Activated naive CD8-positive, alpha-beta T cell (primary cell): Measurements from ENCODE around the gene RCVRN.

Experiments
- H3K27ac Mint-ChIP-seq: one replicate; pipeline ENCODE4 v1.8.0; 2021; ENCODE audit warnings: mixed read lengths
- H3K27me3 Mint-ChIP-seq: one replicate; pipeline ENCODE4 v1.8.0; 2021; ENCODE audit warnings: mixed read lengths
- H3K36me3 Mint-ChIP-seq: one replicate; pipeline ENCODE4 v1.8.0; 2021; ENCODE audit warnings: mixed read lengths
- H3K4me1 Mint-ChIP-seq: one replicate; pipeline ENCODE4 v1.8.0; 2021; ENCODE audit warnings: low read depth, mixed read lengths
- H3K4me3 Mint-ChIP-seq: one replicate; pipeline ENCODE4 v1.8.0; 2021; ENCODE audit warnings: mild to moderate bottlenecking, mixed read lengths
- H3K9me3 Mint-ChIP-seq: one replicate; pipeline ENCODE4 v1.8.0; 2021; ENCODE audit warnings: low read depth, mixed read lengths

The RCVRN gene

DNA sequence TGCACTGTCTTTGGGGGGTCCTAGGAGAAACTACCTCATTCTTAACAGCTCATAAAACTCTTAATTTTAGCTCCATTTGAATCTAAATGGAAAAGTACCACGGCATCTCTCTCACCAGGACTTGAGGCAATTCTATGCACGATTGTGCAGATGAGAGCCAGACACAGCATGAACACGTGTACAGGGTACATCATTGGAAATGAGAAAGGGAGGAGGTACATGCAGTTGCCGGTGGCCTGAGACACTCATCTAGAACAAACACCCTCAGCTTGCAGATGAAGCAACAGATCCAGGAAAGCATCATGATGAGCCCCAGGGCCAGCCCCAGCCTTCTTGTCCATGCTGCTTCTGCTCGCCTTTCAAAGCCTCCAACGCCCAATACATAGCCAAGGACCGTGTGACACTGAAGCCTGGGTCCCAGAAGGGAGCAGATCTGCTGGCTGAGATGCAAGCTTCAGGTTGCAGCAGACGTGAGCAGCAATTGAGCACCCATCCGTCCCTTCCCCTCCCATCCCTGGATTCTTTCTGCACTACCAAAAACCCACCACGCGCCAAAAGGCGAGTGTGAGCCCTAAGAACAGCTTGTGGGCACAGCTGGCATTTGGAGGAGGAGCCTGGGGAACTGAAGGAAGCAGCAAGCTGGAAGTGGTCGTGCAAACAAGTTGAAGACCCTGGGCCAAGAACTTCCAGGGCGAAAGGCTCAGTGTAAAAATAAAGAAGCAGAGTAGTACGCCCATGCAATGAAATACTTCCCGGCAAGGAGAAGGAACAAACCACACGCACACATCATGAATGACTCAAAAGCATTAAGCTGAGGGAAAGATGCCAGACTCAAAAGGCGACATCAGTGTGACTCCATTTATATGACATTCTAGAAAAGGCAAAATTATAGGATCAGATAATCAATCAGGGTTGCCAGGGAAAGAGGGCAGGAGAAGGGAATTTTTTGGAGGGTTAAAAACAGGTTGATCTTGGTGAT, 7.3 kb upstream of the RCVRN start:
- H3K4me1 Mint-ChIP-seq = no peaks in the 10 kb centered on the region
- H3K9me3 Mint-ChIP-seq = no peaks in the 10 kb centered on the region
- H3K36me3 Mint-ChIP-seq = no peaks in the 10 kb centered on the region
- H3K27ac Mint-ChIP-seq = no peak overlapping the region
- H3K27me3 Mint-ChIP-seq = peaks cover 4% of the 10 kb centered on the region
- no peak overlapping the region for H3K4me3 Mint-ChIP-seq

DNA sequence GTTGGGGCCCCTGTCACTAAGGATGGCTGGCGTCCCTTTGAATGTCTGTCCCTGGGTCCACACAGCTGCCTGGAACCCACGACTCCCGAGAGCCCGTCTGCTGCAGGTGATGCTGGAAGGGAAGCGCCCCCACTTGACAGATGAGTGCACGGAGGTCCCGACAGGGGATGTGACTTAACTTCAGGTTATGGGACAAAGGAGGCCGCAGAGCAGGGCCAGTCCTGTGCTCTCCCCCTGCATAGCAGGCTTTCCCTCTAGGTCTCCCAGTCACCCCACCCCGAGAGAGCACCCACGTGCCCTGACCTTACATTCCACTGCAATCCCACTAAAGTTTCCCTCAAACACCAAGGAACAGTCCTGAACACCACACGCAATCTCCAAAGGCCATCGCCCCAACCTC, 6.0 kb upstream of the RCVRN start:
- H3K27me3 Mint-ChIP-seq = peaks cover 4% of the 10 kb centered on the region
- no peaks in the 10 kb centered on the region for H3K36me3 Mint-ChIP-seq
- H3K4me1 Mint-ChIP-seq = no peaks in the 10 kb centered on the region
- no peak overlapping the region for H3K4me3 Mint-ChIP-seq
- H3K27ac Mint-ChIP-seq = no peak overlapping the region
- H3K9me3 Mint-ChIP-seq = no peaks in the 10 kb centered on the region

DNA sequence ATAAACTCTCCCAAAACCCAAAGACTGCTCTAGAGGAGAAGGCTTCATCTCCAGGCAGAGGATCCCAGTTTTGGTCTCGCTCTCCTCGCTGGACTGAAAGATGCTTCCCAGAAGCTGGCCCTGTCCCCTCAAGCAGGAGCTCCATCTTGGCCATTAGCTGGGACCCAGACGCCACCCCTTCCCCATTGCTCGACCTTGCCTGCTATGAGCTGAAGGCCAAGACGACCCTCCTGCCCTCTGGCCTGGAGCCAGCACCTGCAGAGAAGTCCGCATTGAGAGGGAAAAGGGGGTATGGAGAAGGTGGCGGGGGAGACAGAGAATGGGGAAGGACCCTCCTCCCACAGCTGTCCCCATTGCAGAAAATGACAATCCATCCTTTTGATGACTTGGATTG, 3.6 kb upstream of the RCVRN start:
- Mint-ChIP-seq H3K9me3 (no peaks in the 10 kb centered on the region), H3K27ac (no peak overlapping the region), H3K4me3 (no peak overlapping the region), H3K27me3 (peaks cover 5% of the 10 kb centered on the region), H3K36me3 (no peaks in the 10 kb centered on the region), H3K4me1 (no peaks in the 10 kb centered on the region)

DNA sequence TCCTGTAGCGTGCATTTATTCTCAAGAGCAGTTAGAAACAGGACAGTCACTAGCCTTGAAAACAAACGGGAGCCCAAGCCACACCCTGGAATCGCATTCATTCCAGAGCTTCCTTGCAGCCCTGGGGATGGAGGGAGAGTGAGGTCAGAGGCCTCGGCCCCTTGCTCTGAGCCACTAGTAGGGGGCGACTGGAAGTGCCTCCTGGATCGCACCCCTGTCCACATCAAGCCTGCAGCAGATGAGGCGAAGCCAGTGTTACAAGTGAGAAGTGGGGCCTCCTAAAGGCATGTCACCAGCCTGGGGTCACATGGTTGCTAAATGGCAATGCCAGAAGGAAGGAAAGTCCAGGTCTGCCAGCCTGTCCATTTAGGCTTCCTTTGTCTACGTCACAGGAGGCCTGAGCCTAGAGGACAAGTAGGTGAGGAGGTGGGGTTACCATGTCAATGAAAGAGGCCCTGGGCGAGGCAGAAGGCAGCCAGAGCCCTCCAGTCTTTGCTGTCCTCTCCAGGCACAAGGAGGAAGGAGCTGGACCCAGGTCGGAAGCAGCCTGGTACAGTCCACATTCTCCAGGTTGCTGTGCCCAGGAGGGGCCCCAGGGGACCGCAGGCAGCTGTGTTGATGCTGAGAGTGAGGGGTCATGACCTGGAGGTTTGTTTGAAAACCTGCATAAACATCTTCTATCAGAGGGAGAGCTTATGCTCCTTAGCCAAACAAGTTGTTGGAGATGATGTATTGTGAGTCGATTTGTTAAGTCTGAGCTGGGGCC, 3.0 kb upstream of the RCVRN start:
- Mint-ChIP-seq H3K27me3 (peaks cover 5% of the 10 kb centered on the region), H3K9me3 (no peaks in the 10 kb centered on the region), H3K36me3 (no peaks in the 10 kb centered on the region), H3K4me3 (no peak overlapping the region), H3K27ac (no peak overlapping the region), H3K4me1 (no peaks in the 10 kb centered on the region)

DNA sequence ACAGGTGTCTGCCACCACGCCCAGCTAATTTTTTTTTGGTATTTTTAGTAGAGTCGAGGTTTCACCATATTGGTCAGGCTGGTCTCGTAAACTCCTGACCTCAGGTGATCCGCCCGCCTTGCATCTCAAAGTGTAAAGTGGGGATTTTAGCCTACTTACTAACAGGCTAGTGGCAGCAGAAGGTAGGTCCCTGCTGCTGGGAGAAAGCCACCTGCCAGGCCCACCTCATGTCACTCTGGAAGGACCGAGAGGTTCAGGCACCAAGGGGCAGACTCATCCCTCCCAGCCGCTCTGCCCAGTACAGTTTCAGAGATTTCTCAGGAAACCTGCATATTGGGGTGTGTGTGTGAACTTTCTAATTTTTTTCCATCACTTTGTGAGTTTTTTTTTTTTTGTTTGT, 2.1 kb upstream of the RCVRN start:
- Mint-ChIP-seq H3K9me3 (no peaks in the 10 kb centered on the region), H3K27me3 (peaks cover 5% of the 10 kb centered on the region), H3K36me3 (no peaks in the 10 kb centered on the region), H3K4me3 (no peak overlapping the region), H3K27ac (no peak overlapping the region), H3K4me1 (no peaks in the 10 kb centered on the region)

- H3K9me3 Mint-ChIP-seq = no peaks in the 10 kb centered on the region
- H3K4me1 Mint-ChIP-seq = no peaks in the 10 kb centered on the region
- no peak overlapping the region for H3K4me3 Mint-ChIP-seq
- peaks cover 5% of the 10 kb centered on the region for H3K27me3 Mint-ChIP-seq
- H3K36me3 Mint-ChIP-seq = no peaks in the 10 kb centered on the region
- no peak overlapping the region for H3K27ac Mint-ChIP-seq
These were observed 1.5 kb upstream of the RCVRN start for GRCh38 chr17:9906616-9907015.

DNA sequence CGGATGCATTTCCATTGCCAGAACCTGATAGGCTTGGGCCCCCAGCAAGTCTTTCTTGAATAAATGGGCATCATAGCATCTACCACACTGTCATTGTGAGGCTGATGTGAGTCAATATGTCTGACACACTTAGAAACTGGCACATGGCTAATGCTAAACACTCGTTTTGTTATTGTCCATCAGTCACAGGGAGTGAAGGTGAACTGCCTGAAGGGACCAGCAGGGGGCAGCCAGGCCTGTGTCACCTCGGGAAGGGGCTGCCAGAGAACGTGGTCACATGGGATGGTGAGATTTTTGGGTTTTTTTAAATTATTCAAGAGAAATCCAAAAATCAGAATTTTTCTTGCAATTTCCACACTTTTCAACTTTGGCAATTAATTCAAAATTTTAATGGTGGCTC, 831 bp upstream of the RCVRN start:
- Mint-ChIP-seq H3K9me3 (no peaks in the 10 kb centered on the region), H3K27ac (no peak overlapping the region), H3K4me1 (no peaks in the 10 kb centered on the region), H3K27me3 (peaks cover 5% of the 10 kb centered on the region), H3K4me3 (no peak overlapping the region), H3K36me3 (no peaks in the 10 kb centered on the region)

GRCh38 chr17:9904277-9905077, 594 bp downstream of the RCVRN start:
- H3K36me3 Mint-ChIP-seq = no peaks in the 10 kb centered on the region
- no peaks in the 10 kb centered on the region for H3K9me3 Mint-ChIP-seq
- H3K27me3 Mint-ChIP-seq = peaks cover 5% of the 10 kb centered on the region
- H3K4me1 Mint-ChIP-seq = no peaks in the 10 kb centered on the region
- H3K27ac Mint-ChIP-seq = no peak overlapping the region
- no peak overlapping the region for H3K4me3 Mint-ChIP-seq

DNA sequence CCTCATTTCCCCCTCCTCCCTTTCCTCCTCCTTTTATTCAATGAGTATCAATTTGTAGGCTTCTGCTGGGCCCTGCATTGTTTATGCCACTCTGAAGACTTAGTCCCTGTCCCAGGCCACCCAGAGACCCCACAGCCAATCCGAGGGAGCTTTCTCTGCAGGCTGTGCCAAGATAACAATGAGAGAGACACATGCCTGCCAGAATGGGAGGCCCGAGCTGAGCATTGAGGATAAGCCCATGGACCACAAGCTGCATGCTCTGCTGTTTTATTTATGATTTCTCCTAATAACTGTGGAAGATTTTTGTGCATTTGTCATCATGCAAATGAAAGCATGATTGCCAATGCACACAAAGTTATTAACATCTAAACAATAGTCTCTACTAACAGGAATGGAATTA, 3.0 kb downstream of the RCVRN start:
- H3K4me3 Mint-ChIP-seq = no peak overlapping the region
- H3K27ac Mint-ChIP-seq = no peak overlapping the region
- peaks cover 8% of the 10 kb centered on the region for H3K27me3 Mint-ChIP-seq
- no peaks in the 10 kb centered on the region for H3K4me1 Mint-ChIP-seq
- H3K9me3 Mint-ChIP-seq = no peaks in the 10 kb centered on the region
- no peaks in the 10 kb centered on the region for H3K36me3 Mint-ChIP-seq

DNA sequence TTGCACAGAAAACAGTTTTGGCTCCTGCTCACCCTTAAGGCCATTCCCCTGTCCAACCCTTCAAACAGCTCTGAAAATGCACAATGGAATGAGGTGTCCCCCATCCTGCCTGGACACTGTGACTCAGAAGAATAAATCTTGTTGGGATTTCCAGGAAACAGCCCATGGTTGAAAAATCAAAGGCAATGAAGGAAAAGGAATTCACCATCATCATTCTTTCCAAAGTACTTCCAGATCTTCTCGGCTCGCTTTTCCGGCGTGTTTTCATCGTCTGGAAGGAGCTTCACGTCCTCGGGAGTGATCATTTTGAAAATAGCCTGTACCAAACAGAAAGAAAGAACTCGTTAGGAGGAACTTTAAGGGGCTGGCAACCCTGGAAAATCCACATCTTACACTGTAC, 4.3 kb downstream of the RCVRN start:
- Mint-ChIP-seq H3K27ac (no peak overlapping the region), H3K4me1 (no peaks in the 10 kb centered on the region), H3K27me3 (peaks cover 16% of the 10 kb centered on the region), H3K9me3 (no peaks in the 10 kb centered on the region), H3K4me3 (no peak overlapping the region), H3K36me3 (no peaks in the 10 kb centered on the region)

GRCh38 chr17:9900044-9900594, 5.0 kb downstream of the RCVRN start:
- Mint-ChIP-seq H3K4me1 (no peaks in the 10 kb centered on the region), H3K36me3 (no peaks in the 10 kb centered on the region), H3K27me3 (peaks cover 15% of the 10 kb centered on the region), H3K4me3 (no peak overlapping the region), H3K9me3 (no peaks in the 10 kb centered on the region), H3K27ac (no peak overlapping the region)

DNA sequence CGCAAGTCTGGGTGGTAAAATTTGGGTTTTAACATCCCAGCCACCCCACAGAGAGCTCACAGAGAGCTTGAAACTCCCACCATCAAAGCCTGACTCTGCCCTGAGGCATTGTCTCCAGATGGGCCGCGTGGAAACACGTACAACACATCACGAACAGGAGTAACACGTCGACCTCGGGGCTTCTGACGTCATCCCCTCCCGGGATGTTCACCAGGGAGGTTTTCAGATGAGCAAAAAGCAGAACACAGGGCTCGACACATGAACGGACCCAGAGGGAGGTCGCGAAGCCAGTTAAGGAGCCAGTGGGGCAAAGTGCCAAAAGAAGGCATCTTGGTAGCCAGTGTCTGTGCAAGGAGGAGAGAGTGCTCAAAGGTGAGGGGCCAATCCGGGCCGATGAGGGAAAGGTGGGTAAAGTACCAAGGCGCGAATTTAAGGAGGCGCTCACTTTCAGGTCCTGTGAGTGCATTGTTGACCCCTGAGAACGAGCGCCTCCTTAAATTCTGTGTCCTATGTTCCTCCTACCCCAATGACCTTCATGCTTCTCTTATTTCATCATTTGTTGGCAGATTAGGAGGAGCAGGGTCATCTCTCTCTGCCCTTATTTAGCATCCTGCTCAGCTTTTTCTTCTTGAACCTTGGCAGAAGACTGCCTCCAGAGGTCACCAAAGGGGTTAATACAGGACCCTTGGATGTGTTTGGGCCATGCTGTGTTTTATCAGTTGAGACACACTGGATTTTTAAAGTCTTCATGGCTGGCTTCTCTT, 5.6 kb downstream of the RCVRN start:
- Mint-ChIP-seq H3K27me3 (peaks cover 17% of the 10 kb centered on the region), H3K27ac (no peak overlapping the region), H3K4me3 (no peak overlapping the region), H3K36me3 (no peaks in the 10 kb centered on the region), H3K9me3 (no peaks in the 10 kb centered on the region), H3K4me1 (no peaks in the 10 kb centered on the region)

GRCh38 chr17:9898812-9899211, 6.3 kb downstream of the RCVRN start:
- Mint-ChIP-seq H3K4me1 (no peaks in the 10 kb centered on the region), H3K27ac (no peak overlapping the region), H3K27me3 (peaks cover 17% of the 10 kb centered on the region), H3K36me3 (no peaks in the 10 kb centered on the region), H3K4me3 (no peak overlapping the region), H3K9me3 (no peaks in the 10 kb centered on the region)

- Mint-ChIP-seq H3K36me3 (no peaks in the 10 kb centered on the region), H3K27ac (no peak overlapping the region), H3K4me3 (no peak overlapping the region), H3K9me3 (no peaks in the 10 kb centered on the region), H3K27me3 (peaks cover 17% of the 10 kb centered on the region), H3K4me1 (no peaks in the 10 kb centered on the region)
These were observed 7.6 kb downstream of the RCVRN start for GRCh38 chr17:9897372-9897968.
